Eye (tissue), 1 donor: Measurements from ENCODE around the gene ATG7.
"Not testable (repeated sequence)": the region's sequence is repeated elsewhere in the genome, so short reads cannot be mapped to it uniquely, and the experiment has no call there.

Experiments
- DNase-seq: peaks from one replicate; pipeline ENCODE4 v3.0.0-alpha.2; 2015

ATG7 gene

GRCh38 chr3:11574981-11575669 lies 302.9 kb downstream of the ATG7 start:
- peak; percentile 17 for DNase-seq

DNA sequence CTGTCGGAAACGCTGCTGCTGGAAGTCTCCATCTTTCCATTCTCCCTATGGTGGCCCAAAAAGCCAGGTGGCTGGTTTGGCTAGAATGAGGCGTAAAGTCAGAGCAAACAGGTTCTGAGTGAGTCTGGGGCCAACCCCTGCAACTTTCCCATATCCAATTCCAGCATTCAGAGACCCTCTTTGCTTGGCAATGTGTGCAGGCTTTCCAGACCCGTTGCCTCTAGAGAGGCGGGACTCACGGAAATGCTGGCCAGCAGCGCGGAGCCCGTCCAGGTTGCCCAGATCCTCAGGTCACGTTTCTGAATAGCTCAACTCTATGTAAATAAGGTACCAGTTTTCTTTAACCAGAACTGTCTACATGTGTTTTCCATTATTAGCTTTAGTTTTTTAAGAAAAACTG lies 303.5 kb downstream of the ATG7 start:
- no peak for DNase-seq

- peak; percentile 49 for DNase-seq
These were observed 304.3 kb downstream of the ATG7 start for GRCh38 chr3:11576453-11576852.

DNA sequence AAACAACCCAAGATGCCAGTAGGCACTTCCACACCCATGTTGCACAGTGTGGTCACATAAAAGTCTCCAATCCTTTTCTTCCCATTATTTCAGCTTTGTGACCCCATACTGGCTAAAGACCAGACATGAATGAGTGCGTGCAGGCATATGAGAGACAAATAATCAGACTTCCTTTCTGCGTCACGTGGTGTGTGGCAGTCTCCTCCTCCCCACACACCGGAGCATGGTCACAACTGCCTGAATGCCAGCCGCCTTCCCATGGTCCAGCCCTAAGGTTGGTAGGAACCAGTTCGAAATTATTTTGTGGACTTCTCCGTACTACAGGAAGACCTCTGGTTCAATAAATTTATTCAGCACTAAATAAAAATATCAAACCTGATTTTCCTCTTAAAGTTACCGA lies 306.0 kb downstream of the ATG7 start:
- DNase-seq = no peak

- no peak for DNase-seq
These were observed 308.4 kb downstream of the ATG7 start for GRCh38 chr3:11580645-11581044.

- DNase-seq = peak; percentile 44
These were observed 309.3 kb downstream of the ATG7 start for GRCh38 chr3:11581237-11582190.

DNA sequence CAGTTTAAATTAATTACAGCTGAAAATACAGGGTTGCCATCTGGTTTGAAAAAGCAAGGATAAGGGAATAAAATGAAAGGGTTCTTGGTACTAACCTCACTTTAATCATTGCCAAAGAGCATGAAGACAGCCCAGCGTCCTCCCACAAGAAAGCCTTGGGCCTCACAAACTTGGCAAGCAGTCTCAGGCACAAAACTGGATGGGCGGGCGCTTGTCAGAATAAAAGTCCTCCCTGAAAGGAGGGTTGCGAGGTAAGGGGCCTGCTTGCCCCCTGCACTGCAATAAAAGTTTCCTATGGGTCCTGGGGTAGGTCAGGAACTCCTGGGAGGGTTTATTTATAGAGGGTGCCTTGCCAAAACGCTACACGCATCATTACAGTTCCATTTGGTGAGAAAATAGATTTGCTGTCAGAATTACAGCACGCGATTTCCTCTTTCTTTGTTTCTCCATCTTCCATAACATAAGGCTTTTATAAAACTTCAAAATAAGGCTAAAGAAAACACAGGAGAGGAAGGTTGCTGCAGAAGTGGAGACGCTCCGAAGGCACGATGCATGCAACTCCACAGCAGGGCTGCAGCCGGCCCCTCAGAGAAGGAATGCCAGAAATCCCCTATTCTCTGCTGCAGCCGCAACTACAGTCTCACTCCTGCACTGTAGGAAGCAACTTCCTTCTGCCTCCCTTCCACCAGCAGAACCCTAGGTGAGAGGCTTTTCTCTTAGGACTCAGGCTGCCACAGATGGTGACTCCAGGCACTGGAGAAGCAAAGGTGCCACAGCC lies 310.2 kb downstream of the ATG7 start:
- DNase-seq = peak; percentile 93

- no peak for DNase-seq
These were observed 311.0 kb downstream of the ATG7 start for GRCh38 chr3:11583235-11583634.

DNA sequence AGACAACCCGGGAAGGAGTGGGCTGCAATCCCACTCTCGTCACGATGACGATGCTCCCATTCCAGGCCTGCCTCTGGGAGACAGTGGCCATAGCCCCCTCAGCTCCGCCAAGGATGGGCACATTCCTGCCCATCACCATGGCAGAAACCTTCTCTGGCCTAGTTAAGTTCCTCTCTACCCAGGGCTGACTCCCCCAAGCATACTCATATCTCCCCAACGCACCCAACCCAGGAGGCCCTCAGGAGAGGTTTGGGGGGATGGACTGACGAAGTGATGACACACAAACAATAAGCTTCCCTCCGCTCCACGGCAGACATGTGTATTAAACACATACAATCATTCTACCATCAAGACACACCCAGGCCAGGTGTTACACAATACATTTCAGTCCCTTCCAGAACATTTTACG lies 311.4 kb downstream of the ATG7 start:
- DNase-seq = peak; percentile 50

DNA sequence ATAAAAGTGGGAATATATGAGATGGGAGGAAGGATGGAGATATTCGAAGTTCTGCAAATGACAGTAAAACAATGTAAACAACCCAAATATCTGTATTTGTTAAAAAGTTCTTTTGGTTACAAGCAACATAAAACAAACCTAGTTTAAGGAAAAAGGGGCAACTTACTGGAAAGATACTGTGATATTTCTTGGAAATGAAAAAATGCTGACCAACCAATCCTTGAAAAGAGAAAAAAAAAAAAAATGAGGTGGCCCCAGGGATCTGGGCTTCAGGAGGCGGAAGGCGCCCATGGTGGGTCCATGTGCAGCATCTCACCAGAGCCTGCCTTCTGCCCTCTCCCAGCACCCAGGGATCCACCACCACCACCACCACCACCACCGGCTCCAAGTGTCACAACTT lies 312.4 kb downstream of the ATG7 start:
- DNase-seq = no peak

GRCh38 chr3:11587766-11588165 lies 315.6 kb downstream of the ATG7 start:
- DNase-seq = no peak

DNA sequence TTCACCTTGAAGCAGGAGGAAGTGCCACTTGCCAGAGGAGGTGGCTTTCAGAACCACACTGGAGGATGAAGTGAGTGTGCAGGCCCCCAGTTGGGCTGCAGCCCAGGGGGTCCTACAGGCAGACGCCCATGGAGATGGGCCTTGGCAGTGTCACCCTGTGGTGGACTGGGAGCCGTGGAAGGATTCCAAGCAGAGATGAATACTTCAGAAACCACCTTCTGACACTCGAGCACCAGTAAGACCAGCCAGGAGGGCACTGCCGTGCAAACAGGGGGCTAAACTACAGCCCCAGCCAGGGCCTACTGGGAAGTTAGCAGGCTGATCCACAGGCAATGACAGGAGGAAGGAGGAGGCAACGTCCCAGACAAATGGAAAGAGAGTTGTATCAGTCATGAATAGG lies 316.1 kb downstream of the ATG7 start:
- DNase-seq = no peak

GRCh38 chr3:11588755-11589154 lies 316.6 kb downstream of the ATG7 start:
- DNase-seq = no peak

GRCh38 chr3:11589706-11590105 lies 317.5 kb downstream of the ATG7 start:
- DNase-seq = no peak

GRCh38 chr3:11591002-11591355 lies 318.8 kb downstream of the ATG7 start:
- no peak for DNase-seq

DNA sequence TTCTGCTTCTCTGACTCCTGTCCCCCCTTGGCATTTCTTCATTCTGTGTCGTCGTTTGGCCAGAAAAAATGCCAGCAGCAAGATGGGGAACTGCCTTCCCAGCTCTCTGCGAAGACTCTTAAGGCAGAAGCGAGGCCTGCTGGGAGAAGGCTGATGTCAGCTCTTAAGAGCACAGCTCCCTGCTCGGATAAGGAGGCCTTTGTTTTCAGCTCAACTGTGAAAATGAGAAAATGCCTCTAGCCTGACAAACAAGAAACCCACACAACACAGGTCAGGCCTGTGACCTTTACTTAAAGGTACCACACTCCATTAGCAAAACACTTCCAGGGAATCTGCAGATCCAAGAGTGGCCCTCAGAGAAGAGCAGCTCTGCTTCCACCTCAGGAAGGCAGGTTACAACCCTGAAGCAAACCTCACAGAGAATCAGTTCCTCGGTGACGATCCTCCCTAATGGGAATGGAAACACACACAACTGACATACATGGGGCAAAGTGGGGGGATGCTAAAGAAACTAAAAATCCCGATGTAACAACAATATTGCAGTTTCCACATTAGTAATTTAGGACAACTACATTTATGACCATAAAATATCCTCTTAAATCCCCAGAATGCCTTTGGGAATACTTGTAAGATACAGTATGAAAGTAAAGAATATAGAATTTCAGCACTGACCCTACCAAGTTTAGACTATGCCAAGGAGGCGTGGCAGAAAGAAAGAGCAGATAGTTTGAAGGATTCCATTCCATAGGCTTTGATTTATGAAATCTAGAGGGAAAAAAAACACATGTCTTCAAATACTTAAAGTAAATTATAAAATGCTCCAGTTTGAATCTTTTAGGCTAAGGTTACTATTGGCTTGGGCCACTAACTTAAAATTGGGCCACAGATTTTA lies 319.4 kb downstream of the ATG7 start:
- DNase-seq = peak; percentile 93

GRCh38 chr3:11592445-11593298 lies 320.5 kb downstream of the ATG7 start:
- DNase-seq = no peak

GRCh38 chr3:11593318-11594034 lies 321.3 kb downstream of the ATG7 start:
- no peak for DNase-seq

- not testable (repeated sequence) for DNase-seq
These were observed 322.8 kb downstream of the ATG7 start for GRCh38 chr3:11595024-11595423.

DNA sequence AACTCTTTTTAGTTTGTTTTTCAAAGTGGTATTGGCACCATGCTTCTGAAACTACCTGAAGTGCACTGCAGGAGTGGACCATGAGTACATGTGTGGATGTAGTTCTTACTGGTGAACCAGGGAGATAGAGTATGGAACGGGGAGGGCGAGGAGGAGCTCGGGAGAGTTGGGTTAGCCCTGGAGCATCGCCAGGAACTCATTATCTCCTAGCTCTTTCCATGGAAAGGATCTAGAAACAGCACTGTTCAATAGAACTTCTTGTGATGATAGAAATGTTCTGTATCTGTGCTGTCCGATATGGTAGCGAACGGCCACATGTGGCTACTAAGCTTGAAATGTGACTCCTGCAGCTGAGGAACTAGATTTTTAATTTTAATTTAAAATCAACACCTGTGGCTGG lies 324.2 kb downstream of the ATG7 start:
- DNase-seq = no peak
